Measurements from ENCODE around the gene COG5.

Gene COG5

GRCh38 chr7:107588529-107589130, 24.9 kb upstream of the COG5 start:
- peaks cover 12 to 13% of the 10 kb centered on the region in 2 experiments for H3K4me1 ChIP-seq (ENCODE audit: control insufficient read depth in 1 of 2, insufficient read depth in 1 of 2, low read depth in 1 of 2, low read length in 1 of 2)
- no peaks in the 10 kb centered on the region for H3K9me3 ChIP-seq
- TF ChIP-seq CTCF (IDR thresholded peaks at IDR 0.05): no peak
- no peaks in the 10 kb centered on the region for H3K36me3 ChIP-seq
- H3K4me3 ChIP-seq (ENCODE audit: low read depth in 1 of 2, low read length in 1 of 2): no peak overlapping the region
- H3K27ac ChIP-seq: no peak overlapping the region
- H3K27me3 ChIP-seq: no peaks in the 10 kb centered on the region

DNA sequence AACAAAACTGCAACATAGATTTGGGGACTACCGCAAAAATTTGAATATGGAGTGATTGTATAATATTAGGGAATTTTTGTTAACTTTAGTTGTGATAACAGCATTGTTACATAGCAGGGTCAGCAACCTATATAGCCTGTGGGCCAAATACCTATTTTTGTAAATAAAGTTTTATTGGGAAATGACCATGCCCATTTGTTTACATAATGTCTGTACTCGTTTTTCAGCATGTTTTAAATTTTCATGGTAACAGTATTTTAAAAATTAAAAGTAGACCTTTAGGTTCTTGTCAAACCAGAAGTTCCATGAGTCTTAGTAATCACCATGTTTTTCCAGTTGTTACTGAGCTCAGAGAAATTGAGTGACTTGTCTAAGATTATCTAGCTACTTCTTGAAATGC, 21.0 kb upstream of the COG5 start:
- Histone ChIP-seq H3K27me3 (no peaks in the 10 kb centered on the region), H3K36me3 (no peaks in the 10 kb centered on the region), H3K9me3 (no peaks in the 10 kb centered on the region), H3K27ac (no peak overlapping the region), H3K4me1 (ENCODE audit: control insufficient read depth in 1 of 2, insufficient read depth in 1 of 2, low read depth in 1 of 2, low read length in 1 of 2) (peaks cover 18 to 19% of the 10 kb centered on the region in 2 experiments), H3K4me3 (ENCODE audit: low read depth in 1 of 2, low read length in 1 of 2) (no peak overlapping the region)
- no peak for TF ChIP-seq CTCF (IDR thresholded peaks at IDR 0.05)

DNA sequence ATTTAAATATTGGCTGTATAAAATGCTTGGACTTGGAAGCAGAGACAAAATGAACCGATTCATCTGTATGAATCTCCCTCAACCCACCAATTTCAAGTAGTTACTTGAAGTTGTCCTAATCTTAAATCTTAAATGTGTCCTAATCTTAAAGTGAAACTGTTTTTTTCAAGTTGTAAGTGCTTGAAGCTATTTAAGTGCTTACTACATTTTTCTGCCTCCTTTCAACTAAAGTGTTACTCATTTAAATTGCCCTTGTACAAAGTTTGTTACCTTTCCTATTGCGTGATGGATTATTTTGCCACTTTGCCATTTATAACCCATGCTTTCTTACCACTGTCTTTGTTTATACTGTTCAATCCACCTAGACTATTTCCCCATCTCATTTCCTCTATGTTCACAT, 19.2 kb upstream of the COG5 start:
- H3K27me3 ChIP-seq: no peaks in the 10 kb centered on the region
- no peaks in the 10 kb centered on the region for H3K9me3 ChIP-seq
- TF ChIP-seq CTCF (IDR thresholded peaks at IDR 0.05): no peak
- peaks cover 23 to 26% of the 10 kb centered on the region in 2 experiments for H3K4me1 ChIP-seq (ENCODE audit: control insufficient read depth in 1 of 2, insufficient read depth in 1 of 2, low read depth in 1 of 2, low read length in 1 of 2)
- no peak overlapping the region for H3K4me3 ChIP-seq (ENCODE audit: low read depth in 1 of 2, low read length in 1 of 2)
- H3K27ac ChIP-seq: peak overlapping the region; percentile 19
- no peaks in the 10 kb centered on the region for H3K36me3 ChIP-seq

DNA sequence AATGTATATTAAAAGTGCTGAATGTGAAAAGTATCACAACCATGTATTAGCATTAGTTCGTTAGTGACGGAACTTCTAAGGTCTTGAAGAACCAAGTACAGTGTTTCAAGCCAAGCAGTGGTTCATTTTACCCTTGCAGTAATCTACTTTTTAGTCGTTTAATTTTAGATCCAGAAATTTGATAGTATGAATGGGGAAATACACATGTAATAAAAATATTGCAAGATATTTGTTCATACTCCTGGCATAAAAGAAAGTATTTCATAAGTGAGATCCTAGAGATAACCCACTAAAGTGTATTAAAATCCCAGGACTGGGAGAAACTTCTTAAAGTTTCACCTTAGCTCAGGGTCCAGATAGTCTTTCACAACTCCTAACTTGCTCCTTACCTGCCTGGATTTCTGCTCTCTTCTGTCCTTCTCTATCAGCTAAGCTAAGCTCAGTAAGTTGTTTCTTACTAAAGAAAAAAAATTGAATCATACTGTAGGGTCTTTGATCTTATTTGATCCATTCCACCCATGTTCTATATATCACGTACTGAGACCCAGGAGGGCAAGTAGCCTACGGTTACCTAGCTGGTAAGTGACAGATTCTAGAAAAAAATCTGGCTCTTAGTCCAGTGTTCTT, 17.8 kb upstream of the COG5 start:
- Histone ChIP-seq H3K36me3 (no peaks in the 10 kb centered on the region), H3K27me3 (no peaks in the 10 kb centered on the region), H3K9me3 (no peaks in the 10 kb centered on the region), H3K27ac (no peak overlapping the region), H3K4me3 (ENCODE audit: low read depth in 1 of 2, low read length in 1 of 2) (no peak overlapping the region), H3K4me1 (ENCODE audit: control insufficient read depth in 1 of 2, insufficient read depth in 1 of 2, low read depth in 1 of 2, low read length in 1 of 2) (peaks cover 23 to 26% of the 10 kb centered on the region in 2 experiments)
- no peak for TF ChIP-seq CTCF (IDR thresholded peaks at IDR 0.05)

GRCh38 chr7:107580716-107581383, 17.1 kb upstream of the COG5 start:
- no peak for TF ChIP-seq CTCF (IDR thresholded peaks at IDR 0.05)
- H3K36me3 ChIP-seq: no peaks in the 10 kb centered on the region
- H3K27me3 ChIP-seq: no peaks in the 10 kb centered on the region
- H3K4me1 ChIP-seq (ENCODE audit: control insufficient read depth in 1 of 2, insufficient read depth in 1 of 2, low read depth in 1 of 2, low read length in 1 of 2): peaks cover 23 to 26% of the 10 kb centered on the region in 2 experiments
- H3K4me3 ChIP-seq (ENCODE audit: low read depth in 1 of 2, low read length in 1 of 2): peak overlapping the region; percentile 73 to 77
- peak overlapping the region; percentile 78 for H3K27ac ChIP-seq
- no peaks in the 10 kb centered on the region for H3K9me3 ChIP-seq

Data from neutrophil (primary cell).